ENCODE measurements around the gene OR4C3.
"Not testable (repeated sequence)": the region's sequence is repeated elsewhere in the genome, so short reads cannot be mapped to it uniquely, and the experiment has no call there.

The OR4C3 gene

DNA sequence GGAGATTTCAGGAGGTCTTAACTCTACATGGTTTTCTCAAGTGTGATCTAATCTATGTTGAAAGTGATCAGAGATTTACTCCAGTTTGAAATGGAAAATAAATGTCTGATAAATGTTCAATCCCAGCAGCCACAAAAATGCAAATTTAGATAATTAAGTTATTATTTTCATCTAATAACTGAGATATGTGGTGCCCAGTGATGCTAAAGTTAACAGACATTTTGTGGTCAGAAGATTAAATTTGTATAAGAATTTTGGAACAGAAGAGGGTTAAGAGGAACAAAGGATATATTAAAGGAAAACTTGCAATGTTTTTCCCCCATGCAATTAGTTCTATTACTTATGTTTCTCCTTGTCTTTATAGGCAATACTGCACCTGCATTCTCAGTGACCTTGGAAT lies at the start of gene OR4C3:
Gene OR4C3, plus strand, starts transcription at position 301 of the 400 bp plus-strand sequence. CDS start 102 bp downstream, outside the sequence.
- DNase-seq: not testable (repeated sequence)

DNA sequence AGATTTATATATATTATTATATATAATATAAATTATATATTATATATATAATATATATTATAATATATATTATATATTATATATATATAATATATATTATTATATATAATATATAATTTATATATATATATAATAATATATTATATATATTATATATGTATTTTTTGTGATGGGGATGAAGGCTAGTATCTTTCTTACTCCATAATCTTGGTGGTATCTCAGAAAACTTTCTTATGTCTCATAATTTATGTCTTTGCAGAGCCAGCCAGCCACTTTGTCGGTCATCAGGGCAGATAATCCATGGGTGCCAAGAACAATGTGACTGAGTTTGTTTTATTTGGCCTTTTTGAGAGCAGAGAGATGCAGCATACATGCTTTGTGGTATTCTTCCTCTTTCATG lies 18.8 kb upstream of the OR4C3 start, which contains the start of gene OR4S1:
Gene OR4S1, plus strand, starts transcription at position 301 of the 400 bp plus-strand sequence. Its CDS starts 0 bp downstream, at position 301.
- DNase-seq: no peak

DNA sequence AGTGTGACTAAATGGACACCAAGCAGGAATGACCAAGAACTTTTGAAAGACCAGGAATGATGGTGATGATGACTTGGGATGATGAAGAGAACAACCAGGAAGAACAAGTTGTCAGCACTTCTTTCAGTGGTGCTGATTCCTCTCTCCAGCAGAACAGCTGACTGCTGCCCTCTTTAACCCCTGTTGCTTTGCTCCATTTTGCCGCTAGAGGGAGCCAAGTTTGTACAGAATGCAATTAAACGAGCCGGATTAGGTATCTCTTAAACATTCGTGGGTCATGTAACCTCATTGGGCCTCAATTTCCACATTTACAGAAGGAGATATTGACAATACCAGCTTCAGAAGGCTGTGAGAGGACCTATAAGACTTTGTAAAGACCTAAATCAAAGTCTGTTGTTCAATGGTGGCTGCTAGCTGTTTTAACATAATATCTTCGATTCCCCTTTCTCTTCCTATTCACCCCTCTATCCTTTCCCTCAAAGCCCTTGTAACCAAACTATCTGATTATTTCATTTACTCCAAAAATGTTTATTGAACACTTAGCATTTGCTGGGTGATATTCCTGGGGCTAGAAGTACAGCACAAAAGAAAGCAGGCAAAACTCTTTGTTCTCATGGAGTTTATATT lies 16.8 kb upstream of the OR4C3 start:
- DNase-seq: peak; percentile 67

DNA sequence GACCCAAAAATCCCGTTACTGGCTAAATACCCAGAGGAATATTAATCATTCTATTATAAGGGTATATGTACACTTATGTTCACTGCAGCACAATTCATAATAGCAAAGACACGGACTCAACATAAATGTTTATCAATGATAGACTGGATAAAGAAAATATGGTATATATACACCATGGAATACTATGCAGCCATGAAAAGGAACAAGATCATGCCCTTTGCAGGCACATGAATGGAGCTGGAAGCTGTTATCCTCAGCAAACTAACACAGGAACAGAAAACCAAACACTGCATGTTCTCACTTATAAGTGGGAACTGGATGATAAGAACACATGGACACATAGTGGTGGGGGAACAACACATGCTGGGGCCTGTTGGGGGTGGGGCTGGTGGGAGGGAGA lies 11.1 kb upstream of the OR4C3 start:
- DNase-seq: not testable (repeated sequence)

DNA sequence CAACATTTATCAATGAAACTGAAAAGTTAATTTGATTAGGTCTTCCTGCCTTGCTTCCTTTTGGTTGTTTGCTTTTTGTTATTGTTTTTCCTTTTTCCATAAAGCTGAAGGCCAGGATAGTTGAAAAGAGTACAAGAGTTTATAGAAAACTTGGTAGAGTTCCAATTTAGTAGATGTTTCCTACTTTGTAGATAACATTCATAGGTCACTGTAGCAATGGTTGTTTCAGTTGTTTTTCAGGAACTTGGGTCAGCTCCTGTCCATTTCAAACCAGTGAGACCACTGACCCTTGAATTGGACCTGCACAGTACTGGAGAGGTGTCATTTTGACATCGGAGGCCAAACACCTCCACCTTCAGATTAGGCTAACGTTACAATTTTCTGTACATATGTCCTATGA lies 4.9 kb upstream of the OR4C3 start:
- not testable (repeated sequence) for DNase-seq

DNA sequence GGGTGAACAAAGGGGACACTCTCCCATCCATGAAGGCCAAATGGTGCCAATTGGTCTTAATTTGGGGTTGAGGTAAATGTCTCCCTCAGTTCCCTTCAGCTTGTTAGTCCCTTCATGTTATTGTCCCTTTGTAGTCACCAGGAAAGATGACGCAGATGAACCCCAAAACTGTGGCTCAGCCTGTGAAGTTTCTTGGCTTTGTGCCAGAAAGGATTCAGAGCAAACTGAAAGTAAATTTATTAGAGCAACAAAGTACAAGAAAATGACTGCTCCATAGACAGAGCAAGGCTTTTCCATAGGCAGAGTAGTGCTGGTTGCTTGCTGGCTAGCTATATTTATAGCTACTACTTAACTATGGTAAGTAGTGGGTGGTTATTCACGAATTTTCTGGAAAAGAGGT lies 16.7 kb downstream of the OR4C3 start:
- DNase-seq: no peak

DNA sequence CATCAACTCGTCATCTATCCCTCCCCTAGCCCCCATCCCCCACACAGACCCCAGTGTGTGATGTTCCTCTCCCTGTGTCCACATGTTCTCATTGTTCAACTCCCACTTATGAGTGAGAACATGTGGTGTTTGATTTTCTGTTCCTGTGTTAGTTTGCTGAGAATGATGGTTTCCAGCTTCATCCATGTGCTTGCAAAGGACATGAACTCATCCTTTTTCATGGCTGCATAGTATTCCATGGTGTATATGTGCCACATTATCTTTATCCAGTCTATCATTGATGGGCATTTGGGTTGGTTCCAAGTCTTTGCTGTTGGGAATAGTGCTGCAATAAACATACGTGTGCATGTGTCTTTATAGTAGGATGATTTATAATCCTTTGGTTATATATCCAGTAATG lies 17.8 kb downstream of the OR4C3 start:
- not testable (repeated sequence) for DNase-seq

DNA sequence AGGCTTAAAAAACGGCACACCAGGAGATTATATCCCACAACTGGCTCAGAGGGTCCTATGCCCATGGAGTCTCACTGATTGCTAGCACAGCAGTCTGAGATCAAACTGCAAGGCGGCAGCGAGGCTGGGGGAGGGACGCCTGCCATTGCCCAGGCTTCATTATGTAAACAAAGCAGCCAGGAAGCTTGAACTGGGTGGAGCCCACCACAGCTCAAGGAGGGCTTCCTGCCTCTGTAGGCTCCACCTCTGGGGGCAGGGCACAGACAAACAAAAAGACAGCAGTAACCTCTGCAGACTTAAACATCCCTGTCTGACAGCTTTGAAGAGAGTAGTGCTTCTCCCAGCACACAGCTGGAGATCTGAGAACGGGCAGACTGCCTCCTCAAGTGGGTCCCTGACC lies 21.6 kb downstream of the OR4C3 start:
- not testable (repeated sequence) for DNase-seq

DNA sequence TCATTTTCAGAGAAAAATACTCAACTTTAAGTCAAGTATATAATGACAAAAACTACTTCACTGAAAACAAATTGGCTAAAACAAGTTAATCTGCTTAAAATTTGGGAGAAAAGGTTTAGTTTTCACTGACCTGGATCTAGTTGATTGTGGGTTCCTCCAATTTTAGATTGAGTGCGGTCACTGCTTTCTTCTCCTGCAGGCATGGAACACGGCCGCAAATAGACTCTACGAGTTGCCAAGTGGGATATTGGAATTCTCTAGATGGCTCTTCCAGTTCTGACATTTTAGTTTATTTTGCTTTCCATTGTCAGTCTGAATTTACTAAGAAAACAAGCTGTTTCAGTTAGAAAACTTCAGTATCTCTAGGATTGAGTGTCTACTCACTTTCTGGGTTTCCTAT lies 29.3 kb downstream of the OR4C3 start:
- DNase-seq: no peak

DNA sequence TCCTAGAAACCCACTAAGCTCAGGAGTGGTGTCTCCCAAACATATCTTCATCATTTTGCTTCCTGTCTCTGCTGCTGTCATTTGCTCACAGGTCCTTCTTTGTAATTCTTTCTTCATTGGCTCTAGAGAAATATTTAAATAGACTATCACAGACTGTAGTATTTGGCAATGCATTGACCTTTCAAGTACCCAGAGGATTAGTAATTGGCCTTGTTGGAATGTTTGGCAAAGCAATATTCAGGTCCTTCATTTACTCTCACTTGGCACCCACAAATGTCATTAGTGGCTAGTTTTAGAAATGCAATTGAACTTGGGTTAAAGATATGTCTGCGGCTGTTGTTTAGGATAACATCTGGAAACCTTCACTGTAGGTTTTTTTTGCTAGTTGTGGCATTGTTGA lies 30.0 kb downstream of the OR4C3 start:
- no peak for DNase-seq

DNA sequence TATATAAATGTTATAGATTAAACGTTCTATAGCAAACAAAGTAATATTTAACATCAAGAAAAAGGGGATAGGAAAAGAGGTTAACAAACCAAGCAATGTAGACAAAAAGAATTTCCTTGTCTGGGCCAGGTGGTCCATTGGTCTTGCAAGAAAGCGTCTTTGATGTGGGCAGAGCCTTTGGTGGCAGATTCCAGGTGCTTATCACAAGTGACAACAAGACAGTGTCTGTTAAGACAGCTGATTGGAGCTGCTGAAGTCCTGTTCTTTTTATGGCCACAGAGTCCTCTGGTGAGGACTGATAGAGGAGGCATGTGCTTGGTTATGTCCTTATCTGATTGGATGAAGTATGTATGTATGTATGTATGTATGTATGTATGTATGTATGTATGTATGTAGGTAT lies 36.6 kb downstream of the OR4C3 start:
- not testable (repeated sequence) for DNase-seq

DNA sequence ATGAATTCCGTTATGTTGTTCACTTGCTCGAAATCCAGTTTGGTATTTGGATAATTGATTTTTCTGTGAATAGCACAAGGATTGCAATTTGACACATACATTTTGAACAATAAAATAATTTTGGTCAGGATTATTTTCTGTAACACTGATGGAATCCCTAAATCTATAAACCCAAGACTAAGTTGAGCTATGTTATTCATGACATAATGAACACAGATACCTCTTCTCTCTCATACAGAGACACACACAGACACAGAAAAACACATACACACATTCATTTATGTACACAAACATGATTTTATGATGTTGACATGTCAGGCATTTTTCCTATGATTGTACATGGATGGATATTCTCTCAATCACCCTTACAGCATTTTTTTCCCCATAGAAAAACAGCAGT lies 41.6 kb downstream of the OR4C3 start, which contains the start of gene OR4C5:
Gene OR4C5, minus strand, starts transcription at position 101 of the 400 bp plus-strand sequence. Its CDS starts 0 bp downstream, at position 101.
- DNase-seq: no peak
